ENCODE data around the gene SPATA21. TPM values are rescaled to one million over a fixed set of nuclear protein-coding genes. Genes with fewer than 3 reads are reported as not detected.
"Not testable (repeated sequence)": the region's sequence is repeated elsewhere in the genome, so short reads cannot be mapped to it uniquely, and the experiment has no call there.

SPATA21 gene
- total and polyA plus RNA-seq, 3 experiments from 2014 or later, result not detected

DNA sequence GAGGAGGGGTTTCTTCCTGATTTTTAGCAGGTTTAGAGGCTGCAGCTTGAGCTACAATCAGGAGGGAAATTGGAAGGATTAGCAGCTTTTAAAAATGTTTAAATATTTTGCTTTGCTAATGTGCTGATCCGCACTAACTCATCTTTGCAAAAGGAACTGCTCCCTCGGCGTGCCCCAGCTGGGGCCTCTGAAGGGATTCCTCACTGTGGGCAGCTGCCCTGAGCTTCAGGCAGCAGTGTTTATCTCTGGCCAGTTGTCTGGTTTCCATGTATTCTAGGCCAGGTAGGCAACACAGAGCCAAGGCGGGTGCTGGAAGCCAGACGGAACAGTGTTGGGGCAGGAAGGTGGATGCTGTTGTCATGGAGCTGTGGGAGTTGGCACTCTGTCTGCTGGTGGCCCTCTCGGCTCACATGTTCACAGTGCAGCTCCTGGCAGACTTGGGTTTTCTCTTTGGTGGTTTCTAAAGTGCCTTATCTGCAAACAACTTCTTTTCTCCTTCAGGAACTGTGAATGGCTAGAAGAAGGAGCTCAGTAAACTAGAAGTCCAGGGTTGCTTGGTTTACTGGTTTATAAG, 22.2 kb upstream of the SPATA21 start:
- Histone ChIP-seq H3K9me3 (ENCODE audit: low read length) (no peaks in the 10 kb centered on the region), H3K36me3 (ENCODE audit: insufficient read depth, low read length) (peaks cover 58% of the 10 kb centered on the region), H3K27ac (ENCODE audit: low read depth, low read length) (no peak overlapping the region), H3K4me3 (ENCODE audit: low read length) (no peak overlapping the region), H3K27me3 (ENCODE audit: insufficient read depth, low read length, poor library complexity, severe bottlenecking) (no peaks in the 10 kb centered on the region), H3K4me1 (ENCODE audit: insufficient read depth, low read length) (no peaks in the 10 kb centered on the region)
- H3K27me3 Mint-ChIP-seq, result no peaks in the 10 kb centered on the region
- no peaks in the 10 kb centered on the region for H3K9me3 Mint-ChIP-seq
- no peak for DNase-seq
- no peak overlapping the region for H3K4me3 Mint-ChIP-seq
- H3K36me3 Mint-ChIP-seq, result peaks cover 4 to 90% (median 16%) of the 10 kb centered on the region in 3 donors
- peaks cover 4 to 15% (median 9%) of the 10 kb centered on the region in 3 donors for H3K4me1 Mint-ChIP-seq
- ChIA-PET POLR2A (no interaction called here), CTCF (interaction anchor here (1.1 kb wide), 1 partner anchor 20 kb away, joined by 3 read pairs; no protein-coding TSS in a partner anchor)
- peak overlapping the region in 2 of 8 donors; percentile 7 to 14 for H3K27ac Mint-ChIP-seq

DNA sequence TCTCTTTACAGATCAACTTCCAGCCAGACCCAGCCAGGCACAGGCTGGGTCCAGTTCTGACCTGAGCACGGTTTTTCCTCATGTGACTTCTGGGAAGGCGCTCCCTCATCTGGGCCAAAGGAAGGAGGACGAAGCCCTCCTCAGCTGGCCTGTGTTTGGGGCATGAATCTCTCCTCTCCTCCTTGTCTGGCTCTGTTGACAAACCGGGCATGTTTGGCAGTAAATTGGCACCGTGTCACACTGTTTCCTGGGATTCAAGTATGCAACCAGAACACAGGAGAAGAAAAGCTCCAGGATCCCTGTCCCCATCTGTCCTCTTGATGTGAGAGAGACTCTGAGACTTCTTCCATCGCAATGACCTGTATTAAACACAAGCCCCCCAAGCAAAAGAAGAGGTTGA, 21.6 kb upstream of the SPATA21 start:
- Mint-ChIP-seq H3K9me3 (no peaks in the 10 kb centered on the region), H3K36me3 (peaks cover 4 to 87% (median 16%) of the 10 kb centered on the region in 3 donors), H3K27me3 (no peaks in the 10 kb centered on the region), H3K27ac (peak overlapping the region in 5 of 8 donors; percentile 7 to 90 (median 14)), H3K4me1 (peaks cover 4 to 15% (median 9%) of the 10 kb centered on the region in 3 donors), H3K4me3 (no peak overlapping the region)
- Histone ChIP-seq H3K4me3 (ENCODE audit: low read length) (no peak overlapping the region), H3K36me3 (ENCODE audit: insufficient read depth, low read length) (peaks cover 58% of the 10 kb centered on the region), H3K4me1 (ENCODE audit: insufficient read depth, low read length) (no peaks in the 10 kb centered on the region), H3K27me3 (ENCODE audit: insufficient read depth, low read length, poor library complexity, severe bottlenecking) (no peaks in the 10 kb centered on the region), H3K9me3 (ENCODE audit: low read length) (no peaks in the 10 kb centered on the region), H3K27ac (ENCODE audit: low read depth, low read length) (no peak overlapping the region)
- ChIA-PET POLR2A (interaction anchor here (0.7 kb wide), 1 partner anchor 10 kb away, joined by 4 read pairs; no protein-coding TSS in a partner anchor), CTCF (interaction anchor here (1.1 kb wide), 1 partner anchor 19 kb away, joined by 3 read pairs; no protein-coding TSS in a partner anchor)
- no peak for DNase-seq

DNA sequence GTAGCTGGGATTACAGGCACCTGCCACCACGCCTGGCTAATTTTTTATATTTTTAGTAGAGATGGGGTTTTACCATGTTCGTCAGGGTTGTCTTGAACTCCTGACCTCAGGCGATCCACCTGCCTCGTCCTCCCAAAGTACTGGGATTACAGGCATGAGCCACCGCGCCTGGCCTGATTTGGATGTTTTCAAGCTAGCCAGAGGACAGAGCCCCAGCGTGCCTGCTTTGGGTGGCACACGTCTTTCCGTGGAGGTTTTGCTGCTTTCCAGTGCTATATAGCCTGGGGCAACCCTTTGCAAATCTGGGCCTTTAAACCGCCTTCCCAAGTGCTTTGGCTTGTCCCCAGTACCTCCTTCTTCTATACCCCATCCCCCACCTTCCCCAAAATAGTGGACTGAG, 18.9 kb upstream of the SPATA21 start:
- Mint-ChIP-seq H3K27ac (peak overlapping the region in 1 of 8 donors; percentile 6), H3K36me3 (peaks cover 7 to 89% (median 20%) of the 10 kb centered on the region in 3 donors), H3K4me1 (peaks cover 6 to 16% (median 10%) of the 10 kb centered on the region in 3 donors)
- not testable (repeated sequence) for H3K27me3 ChIP-seq (ENCODE audit: insufficient read depth, low read length, poor library complexity, severe bottlenecking); DNase-seq; H3K9me3 Mint-ChIP-seq; H3K4me3 ChIP-seq (ENCODE audit: low read length); H3K27me3 Mint-ChIP-seq; H3K4me1 ChIP-seq (ENCODE audit: insufficient read depth, low read length); H3K9me3 ChIP-seq (ENCODE audit: low read length); H3K27ac ChIP-seq (ENCODE audit: low read depth, low read length); H3K4me3 Mint-ChIP-seq
- CTCF ChIA-PET, result interaction anchor here (1.5 kb wide), 1 partner anchor 15 kb away, joined by 3 read pairs; the partner anchor contains the start of gene NECAP2
- peaks cover 69% of the 10 kb centered on the region for H3K36me3 ChIP-seq (ENCODE audit: insufficient read depth, low read length)
- POLR2A ChIA-PET, result interaction anchor here (0.6 kb wide), 1 partner anchor 13 kb away, joined by 3 read pairs; no protein-coding TSS in a partner anchor

DNA sequence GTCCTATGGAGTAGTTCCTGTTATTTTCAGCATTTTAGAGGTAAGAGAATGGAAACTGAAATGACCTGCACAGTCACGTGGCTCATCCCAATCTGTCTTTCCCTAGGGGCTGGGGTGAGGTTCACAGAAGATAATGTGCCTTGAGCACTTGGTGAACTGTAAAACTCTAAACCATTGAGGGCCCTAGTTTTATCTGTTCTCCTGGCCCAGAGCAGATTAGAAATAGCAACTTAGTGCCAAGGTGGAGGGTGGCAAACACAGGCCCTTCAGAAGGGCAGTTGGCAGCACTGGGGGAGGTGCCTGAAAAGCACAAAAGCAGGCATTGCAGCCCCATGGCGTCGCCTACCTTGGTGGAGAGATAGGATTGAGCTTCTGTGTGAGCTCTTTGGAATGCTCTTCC, 17.7 kb upstream of the SPATA21 start:
- H3K4me1 ChIP-seq (ENCODE audit: insufficient read depth, low read length); H3K27me3 Mint-ChIP-seq; H3K4me3 Mint-ChIP-seq; POLR2A ChIA-PET; H3K27ac ChIP-seq (ENCODE audit: low read depth, low read length); H3K4me3 ChIP-seq (ENCODE audit: low read length); H3K27me3 ChIP-seq (ENCODE audit: insufficient read depth, low read length, poor library complexity, severe bottlenecking); H3K9me3 ChIP-seq (ENCODE audit: low read length); DNase-seq; H3K9me3 Mint-ChIP-seq: not testable (repeated sequence)
- peaks cover 7 to 90% (median 19%) of the 10 kb centered on the region in 3 donors for H3K36me3 Mint-ChIP-seq
- CTCF ChIA-PET, result interaction anchor here (1.5 kb wide), 1 partner anchor 14 kb away, joined by 3 read pairs; the partner anchor contains the start of gene NECAP2
- H3K36me3 ChIP-seq (ENCODE audit: insufficient read depth, low read length), result peaks cover 81% of the 10 kb centered on the region
- H3K4me1 Mint-ChIP-seq, result peaks cover 10 to 22% (median 13%) of the 10 kb centered on the region in 3 donors
- H3K27ac Mint-ChIP-seq, result peak overlapping the region in 1 of 8 donors; percentile 24

DNA sequence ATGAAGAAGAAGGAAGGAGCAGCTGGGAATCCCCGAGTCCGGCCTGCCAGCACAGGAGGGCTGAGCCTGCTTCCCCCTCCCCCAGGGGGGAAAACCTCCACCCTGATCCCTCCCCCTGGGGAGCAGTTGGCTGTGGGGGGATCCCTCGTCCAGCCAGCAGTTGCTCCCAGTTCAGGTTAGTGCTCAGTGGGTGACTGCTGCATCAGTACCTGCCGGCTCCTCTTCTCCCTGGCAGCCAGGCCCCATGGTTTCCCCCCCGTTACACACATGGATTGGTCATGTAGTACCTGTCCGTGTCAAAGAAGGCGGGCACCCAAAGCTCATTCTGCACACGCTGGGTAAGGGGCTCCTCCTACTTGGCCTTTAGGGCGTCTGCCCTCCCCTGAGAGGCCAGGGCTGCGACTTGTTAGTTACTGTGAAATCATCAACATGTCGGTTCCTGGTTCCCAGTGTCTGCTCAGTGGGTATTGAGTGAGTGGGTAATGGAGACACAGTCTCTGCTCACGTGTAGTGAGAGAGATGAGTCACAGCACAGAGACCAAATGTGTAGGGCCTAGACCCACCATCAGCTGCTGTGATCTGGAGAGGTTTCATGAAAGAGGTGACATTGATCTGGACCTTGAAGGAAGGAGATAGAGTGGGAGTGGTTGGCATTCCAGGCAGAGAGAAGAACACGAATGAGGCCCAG, 14.8 kb upstream of the SPATA21 start:
- H3K36me3 ChIP-seq (ENCODE audit: insufficient read depth, low read length), result peaks cover 84% of the 10 kb centered on the region
- H3K27ac ChIP-seq (ENCODE audit: low read depth, low read length), result no peak overlapping the region
- no peaks in the 10 kb centered on the region for H3K9me3 ChIP-seq (ENCODE audit: low read length)
- no peak for DNase-seq
- peak overlapping the region in 2 of 8 donors; percentile 66 to 72 for H3K27ac Mint-ChIP-seq
- H3K36me3 Mint-ChIP-seq, result peaks cover 3 to 93% (median 21%) of the 10 kb centered on the region in 3 donors
- H3K4me3 ChIP-seq (ENCODE audit: low read length), result no peak overlapping the region
- H3K27me3 ChIP-seq (ENCODE audit: insufficient read depth, low read length, poor library complexity, severe bottlenecking), result no peaks in the 10 kb centered on the region
- no peaks in the 10 kb centered on the region for H3K27me3 Mint-ChIP-seq
- H3K4me1 Mint-ChIP-seq, result peaks cover 24 to 51% (median 41%) of the 10 kb centered on the region in 3 donors
- H3K4me3 Mint-ChIP-seq, result no peak overlapping the region
- H3K9me3 Mint-ChIP-seq, result no peaks in the 10 kb centered on the region
- ChIA-PET POLR2A (no interaction called here), CTCF (interaction anchor here (1.8 kb wide), 1 partner anchor 11 kb away, joined by 5 read pairs; the partner anchor contains the start of gene NECAP2)
- H3K4me1 ChIP-seq (ENCODE audit: insufficient read depth, low read length), result peaks cover 14% of the 10 kb centered on the region

DNA sequence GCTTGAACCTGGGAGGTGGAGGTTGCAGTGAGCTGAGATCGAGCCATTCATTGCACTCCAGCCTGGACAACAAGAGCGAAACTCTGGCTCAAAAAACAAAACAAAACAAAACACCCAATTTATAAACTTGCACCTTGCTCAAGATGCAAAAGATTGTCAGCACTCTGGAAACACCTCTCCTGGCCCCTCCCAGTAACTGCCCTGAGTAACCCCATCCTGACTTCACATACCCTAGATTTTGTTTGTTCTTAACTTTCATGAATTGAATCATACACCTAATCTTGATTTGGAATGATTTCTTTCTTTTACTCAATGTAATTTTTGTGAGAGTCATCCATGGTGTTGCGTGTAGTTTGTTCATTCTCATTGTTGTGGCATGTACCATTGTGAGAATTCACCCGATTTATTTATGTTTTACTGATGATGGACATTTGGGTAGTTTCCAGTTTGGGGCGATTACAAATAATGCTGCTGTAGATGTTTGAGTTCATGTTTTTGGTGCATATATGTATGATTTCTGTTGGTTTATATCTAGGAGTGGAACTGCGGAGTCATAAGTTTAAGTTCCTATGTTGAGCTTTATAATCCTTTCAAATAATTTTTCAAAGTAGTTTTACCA, 13.7 kb upstream of the SPATA21 start:
- no peaks in the 10 kb centered on the region for H3K9me3 ChIP-seq (ENCODE audit: low read length)
- DNase-seq, result no peak
- no peak overlapping the region for H3K4me3 ChIP-seq (ENCODE audit: low read length)
- no peaks in the 10 kb centered on the region for H3K27me3 Mint-ChIP-seq
- H3K9me3 Mint-ChIP-seq, result no peaks in the 10 kb centered on the region
- H3K4me1 ChIP-seq (ENCODE audit: insufficient read depth, low read length), result peaks cover 14% of the 10 kb centered on the region
- no peak overlapping the region for H3K4me3 Mint-ChIP-seq
- H3K27ac Mint-ChIP-seq, result peak overlapping the region in 5 of 8 donors; percentile 15 to 78 (median 58)
- peaks cover 3 to 90% (median 18%) of the 10 kb centered on the region in 3 donors for H3K36me3 Mint-ChIP-seq
- no peaks in the 10 kb centered on the region for H3K27me3 ChIP-seq (ENCODE audit: insufficient read depth, low read length, poor library complexity, severe bottlenecking)
- POLR2A ChIA-PET, result no interaction called here
- peaks cover 82% of the 10 kb centered on the region for H3K36me3 ChIP-seq (ENCODE audit: insufficient read depth, low read length)
- no peak overlapping the region for H3K27ac ChIP-seq (ENCODE audit: low read depth, low read length)
- CTCF ChIA-PET, result interaction anchor here (2.3 kb wide), 1 partner anchor 11 kb away, joined by 7 read pairs; the partner anchor contains the start of gene NECAP2
- H3K4me1 Mint-ChIP-seq, result peaks cover 24 to 51% (median 41%) of the 10 kb centered on the region in 3 donors

DNA sequence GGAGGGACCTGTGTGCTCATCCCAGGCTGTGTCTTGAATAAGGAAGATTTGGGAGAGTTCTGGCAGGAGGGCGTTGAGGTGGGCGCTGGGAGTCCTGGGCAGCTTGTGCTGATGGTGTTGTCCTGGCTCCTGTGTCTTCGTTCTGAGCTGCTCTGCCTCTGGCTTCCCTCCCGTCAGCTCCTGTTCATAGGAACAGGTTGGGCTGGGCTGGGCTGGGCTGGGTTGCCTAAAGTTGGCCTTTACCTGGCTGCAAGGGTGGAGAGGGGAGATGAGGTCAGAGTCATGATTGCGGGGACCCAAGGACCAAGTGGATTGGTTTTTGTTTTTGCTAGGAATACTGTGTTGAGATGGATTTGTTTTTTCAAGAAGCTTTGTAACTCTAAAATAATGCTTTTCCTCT, 12.4 kb upstream of the SPATA21 start:
- H3K27ac ChIP-seq (ENCODE audit: low read depth, low read length), result no peak overlapping the region
- Mint-ChIP-seq H3K4me3 (peak overlapping the region in 1 of 7 donors; percentile 32), H3K4me1 (peaks cover 24 to 52% (median 41%) of the 10 kb centered on the region in 3 donors), H3K27ac (peak overlapping the region in 6 of 8 donors; percentile 7 to 78 (median 60)), H3K36me3 (peaks cover 3 to 87% (median 16%) of the 10 kb centered on the region in 3 donors), H3K9me3 (no peaks in the 10 kb centered on the region), H3K27me3 (no peaks in the 10 kb centered on the region)
- H3K9me3 ChIP-seq (ENCODE audit: low read length), result no peaks in the 10 kb centered on the region
- no peak overlapping the region for H3K4me3 ChIP-seq (ENCODE audit: low read length)
- ChIA-PET POLR2A (no interaction called here), CTCF (interaction anchor here (0.9 to 2.3 kb wide), 2 partner anchors 9 to 260 kb away, joined by 3 to 7 read pairs; partner anchors contain the start of gene NECAP2)
- H3K36me3 ChIP-seq (ENCODE audit: insufficient read depth, low read length), result peaks cover 78% of the 10 kb centered on the region
- no peak for DNase-seq
- no peaks in the 10 kb centered on the region for H3K27me3 ChIP-seq (ENCODE audit: insufficient read depth, low read length, poor library complexity, severe bottlenecking)
- peaks cover 14% of the 10 kb centered on the region for H3K4me1 ChIP-seq (ENCODE audit: insufficient read depth, low read length)
